ENCODE data around the gene ADAMTS12. TPM values are rescaled to one million over a fixed set of nuclear protein-coding genes. Genes with fewer than 3 reads are reported as not detected.
A peak's percentile ranks its signal among the peaks of the same experiment; 100 is the strongest.

Gene ADAMTS12
- total RNA-seq, 1 experiment from 2014 or later: not detected

DNA sequence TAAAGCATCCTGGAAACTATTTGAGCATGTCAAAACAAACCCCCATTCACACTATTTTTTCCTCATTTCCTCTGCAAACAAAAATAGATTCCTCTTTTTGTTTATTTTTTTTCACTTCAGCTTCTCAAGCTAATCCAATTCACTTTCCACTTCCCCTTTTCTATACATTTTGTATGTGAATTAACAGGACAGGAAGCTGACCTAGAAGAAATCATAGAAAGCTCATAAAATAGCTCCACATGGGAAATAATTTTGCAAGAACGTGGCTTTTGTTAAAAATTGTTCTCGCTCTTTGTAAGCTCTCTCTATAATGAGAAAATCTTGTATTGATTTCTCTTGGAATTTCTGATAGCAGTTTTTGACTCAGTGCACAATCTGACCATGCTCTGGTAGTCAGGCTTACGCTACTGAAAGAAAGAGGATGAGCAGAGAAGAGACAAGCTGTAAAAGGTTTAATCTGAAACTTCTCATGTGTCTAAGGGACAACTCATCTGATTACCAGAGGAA, 215.8 kb downstream of the ADAMTS12 start:
- in situ Hi-C loops (cut with HindIII; ENCODE audit: low pct_unique_long_range_greater_than_20kb, low sequenced_read_pairs): no loop called here
- no peak for DNase-seq (ENCODE audit: low read depth, low spot score)

DNA sequence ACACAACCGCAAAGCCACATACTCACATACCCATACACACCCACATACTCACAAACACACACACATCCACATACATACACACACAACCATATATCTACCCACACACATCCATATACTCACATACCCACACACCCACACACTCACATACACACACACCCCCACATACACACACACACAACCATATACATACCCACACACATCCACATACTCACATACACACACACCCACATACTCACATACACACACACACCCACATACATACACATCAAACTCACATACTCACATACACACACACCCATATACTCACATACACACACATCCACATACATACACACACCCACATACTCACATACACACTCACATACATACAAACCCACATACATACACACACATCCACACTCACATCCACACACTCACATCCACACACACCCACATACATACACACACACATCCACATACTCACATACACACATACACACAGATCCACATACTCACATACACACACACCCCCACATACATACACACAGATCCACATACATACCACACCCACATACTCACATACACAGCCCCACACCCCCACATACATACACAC, 220.0 kb downstream of the ADAMTS12 start:
- in situ Hi-C loops (cut with HindIII; ENCODE audit: low pct_unique_long_range_greater_than_20kb, low sequenced_read_pairs): no loop called here
- no peak for DNase-seq (ENCODE audit: low read depth, low spot score)

DNA sequence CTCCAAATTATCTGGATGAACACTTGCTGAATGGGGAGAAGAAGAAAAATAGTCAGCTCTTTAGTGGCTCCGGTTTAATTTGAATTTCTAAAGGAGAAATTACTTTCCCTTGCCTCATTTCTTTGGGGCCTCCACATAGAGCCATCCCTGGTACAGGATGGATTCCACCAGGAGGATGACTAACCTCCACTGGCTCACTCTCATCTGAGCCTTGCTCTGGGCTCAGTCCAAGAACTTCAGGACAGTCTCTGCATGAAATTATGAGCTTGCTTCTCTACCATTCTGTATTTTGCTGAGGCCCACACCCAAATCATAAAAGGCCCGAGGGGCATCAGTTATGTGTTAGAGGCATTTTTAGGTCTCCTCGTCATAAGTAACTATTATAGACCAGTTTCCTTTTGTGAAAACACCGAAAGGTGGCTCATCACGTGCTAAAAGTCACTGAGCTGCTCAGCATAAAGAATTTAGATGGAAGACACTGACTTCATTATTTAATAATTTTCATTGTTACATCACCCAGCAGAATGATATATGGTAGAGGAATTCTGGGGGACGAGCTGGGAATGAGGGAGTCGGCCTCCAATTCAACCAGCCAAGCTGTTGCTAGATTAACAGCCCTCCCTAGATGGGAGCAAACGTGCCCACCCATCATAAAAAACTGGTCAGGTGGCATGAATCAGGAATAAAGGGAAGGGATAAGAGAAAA, 228.9 kb downstream of the ADAMTS12 start:
- no peak for DNase-seq (ENCODE audit: low read depth, low spot score)
- in situ Hi-C loops (cut with HindIII; ENCODE audit: low pct_unique_long_range_greater_than_20kb, low sequenced_read_pairs): no loop called here

DNA sequence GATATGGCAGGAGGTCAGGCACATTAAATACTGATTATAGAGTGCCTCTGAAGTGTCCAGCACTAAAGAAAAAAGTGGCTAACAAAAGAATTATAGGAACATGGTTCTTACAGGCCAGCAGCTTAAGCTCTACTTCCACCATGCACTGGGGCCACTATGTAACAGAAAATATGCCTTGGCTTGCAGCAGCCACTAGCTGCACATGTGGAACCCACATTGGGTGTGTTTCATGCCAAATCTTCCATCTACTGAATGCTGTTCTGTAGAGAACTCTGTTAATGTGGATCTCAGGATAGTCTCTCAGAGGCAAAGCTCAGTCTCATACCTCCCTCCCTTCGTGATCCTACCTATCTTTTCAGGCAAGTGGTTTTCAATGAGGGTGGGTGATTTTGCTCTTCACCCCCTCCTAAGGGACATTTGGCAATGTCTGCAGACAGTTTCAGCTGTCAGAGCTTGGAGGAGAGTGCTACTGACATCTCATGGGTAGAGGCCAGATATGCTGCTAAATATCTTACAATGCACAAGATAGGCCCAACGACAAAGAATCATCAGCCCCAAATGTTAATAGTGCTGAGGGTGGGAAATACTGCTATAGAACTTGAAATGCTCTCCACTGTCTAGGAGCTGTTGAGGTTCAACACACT, 232.1 kb downstream of the ADAMTS12 start:
- in situ Hi-C loops (cut with HindIII; ENCODE audit: low pct_unique_long_range_greater_than_20kb, low sequenced_read_pairs): no loop called here
- DNase-seq (ENCODE audit: low read depth, low spot score): no peak

DNA sequence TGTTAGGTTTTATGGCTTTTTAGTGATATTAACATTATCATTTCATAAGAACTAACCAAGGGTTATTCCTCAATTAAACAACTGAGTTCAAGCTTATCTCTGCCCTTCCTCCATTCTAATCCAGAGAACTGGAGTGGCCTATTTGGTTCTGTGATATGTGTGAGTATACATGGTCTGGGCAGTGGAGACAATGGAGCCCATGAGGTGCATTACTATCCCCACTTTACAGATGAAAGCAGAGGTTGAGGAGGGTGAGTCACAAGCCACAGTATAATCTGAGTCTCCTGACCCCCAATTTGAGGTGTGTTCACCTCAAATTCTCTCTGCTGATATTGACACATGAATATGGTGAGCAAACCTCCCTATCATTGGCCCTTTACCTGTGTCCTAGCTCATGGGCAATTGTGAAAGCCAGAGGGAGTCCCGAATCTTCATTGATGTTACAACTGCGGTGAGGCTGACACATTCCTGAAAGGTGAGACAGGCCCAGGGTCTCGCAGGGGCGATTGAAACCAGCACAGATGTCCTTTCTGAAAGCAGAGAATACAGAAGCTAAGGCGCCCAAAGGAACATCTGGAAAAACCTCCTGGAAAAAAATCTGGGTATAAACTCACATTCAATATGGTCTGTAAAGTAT, 233.9 kb downstream of the ADAMTS12 start:
- no peak for DNase-seq (ENCODE audit: low read depth, low spot score)
- in situ Hi-C loops (cut with HindIII; ENCODE audit: low pct_unique_long_range_greater_than_20kb, low sequenced_read_pairs): no loop called here

DNA sequence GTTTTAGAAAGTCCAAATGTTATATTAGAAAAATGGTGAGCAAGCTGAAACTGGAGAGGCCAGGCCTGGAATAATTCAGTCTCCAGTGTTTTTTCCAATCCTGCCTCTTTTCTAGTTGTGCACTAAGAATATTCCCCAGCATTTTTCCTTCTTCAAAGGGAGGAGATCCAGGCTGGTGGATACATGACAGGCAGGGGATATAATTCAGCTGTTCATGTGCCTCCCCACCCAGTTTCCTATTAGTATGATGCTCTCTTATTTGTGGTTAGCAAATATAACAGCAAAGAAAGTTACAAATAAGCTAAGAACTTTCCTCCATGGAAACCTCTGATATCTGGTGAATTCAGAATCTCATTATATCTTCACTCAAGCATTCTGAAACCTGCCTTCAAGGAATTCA, 234.6 kb downstream of the ADAMTS12 start:
- DNase-seq (ENCODE audit: low read depth, low spot score): no peak
- in situ Hi-C loops (cut with HindIII; ENCODE audit: low pct_unique_long_range_greater_than_20kb, low sequenced_read_pairs): no loop called here

DNA sequence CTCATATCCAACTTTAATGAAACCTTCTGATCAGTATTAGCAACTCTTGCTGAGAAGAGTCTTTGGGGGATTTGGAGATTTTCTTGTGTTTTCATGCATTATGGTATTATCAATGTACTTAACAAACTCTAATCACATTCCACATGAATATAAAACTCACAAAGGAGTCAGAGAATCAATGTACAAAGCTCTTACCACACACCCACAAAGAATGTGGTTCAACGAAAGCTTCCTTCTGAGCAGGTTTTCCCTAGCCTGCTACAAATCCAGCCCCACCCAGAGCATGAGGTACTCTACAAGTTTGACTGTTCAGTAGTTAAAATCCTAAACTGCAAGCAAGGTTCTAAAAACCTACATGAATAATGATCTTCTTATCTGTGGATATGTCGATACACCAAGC, 240.9 kb downstream of the ADAMTS12 start:
- DNase-seq (ENCODE audit: low read depth, low spot score): no peak
- in situ Hi-C loops (cut with HindIII; ENCODE audit: low pct_unique_long_range_greater_than_20kb, low sequenced_read_pairs): no loop called here

DNA sequence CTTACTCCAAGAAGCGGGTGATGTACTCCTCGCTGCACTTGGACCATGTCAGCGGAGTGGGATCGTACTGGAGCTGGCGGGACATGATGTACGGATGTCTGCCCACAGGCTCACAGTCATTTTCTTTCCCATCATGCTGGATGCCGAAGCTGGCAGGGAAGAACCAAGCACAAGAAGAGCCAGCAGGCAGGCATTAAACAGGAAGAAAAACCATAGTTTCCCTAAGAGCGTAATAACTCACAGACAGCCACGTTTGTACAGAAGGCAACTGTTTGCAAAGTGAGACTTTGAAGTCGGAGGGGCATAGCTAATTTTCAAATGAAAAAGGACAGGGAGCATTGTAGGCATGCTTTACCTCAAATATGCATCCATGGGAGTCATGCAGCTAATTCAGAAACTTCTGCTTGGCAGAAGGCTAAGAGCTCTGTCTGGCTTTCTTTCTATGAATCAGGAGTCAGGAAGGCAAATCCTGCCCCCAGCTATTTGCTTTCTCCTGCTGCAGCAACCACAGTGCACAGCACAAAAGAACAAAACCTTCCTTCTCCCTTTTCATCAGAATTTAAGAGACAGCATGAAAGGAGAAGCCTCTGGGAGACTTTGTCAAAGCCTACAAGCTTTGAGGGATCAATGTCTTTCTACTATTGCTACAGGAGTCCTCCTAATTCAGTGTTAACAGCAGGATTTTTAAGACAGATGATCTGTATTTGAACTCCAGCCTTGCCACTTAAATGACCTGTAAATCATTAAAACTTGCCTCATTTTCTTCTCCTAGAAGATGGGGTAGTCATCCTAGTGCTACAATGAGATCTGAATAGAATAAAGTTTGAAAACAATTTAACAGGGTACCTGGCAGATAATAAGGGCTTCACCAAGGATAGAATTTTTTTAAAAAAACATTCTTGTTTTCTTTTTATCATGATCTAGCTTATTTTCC, 242.0 kb downstream of the ADAMTS12 start:
- DNase-seq (ENCODE audit: low read depth, low spot score): peak; percentile 61
- in situ Hi-C loops (cut with HindIII; ENCODE audit: low pct_unique_long_range_greater_than_20kb, low sequenced_read_pairs): no loop called here

DNA sequence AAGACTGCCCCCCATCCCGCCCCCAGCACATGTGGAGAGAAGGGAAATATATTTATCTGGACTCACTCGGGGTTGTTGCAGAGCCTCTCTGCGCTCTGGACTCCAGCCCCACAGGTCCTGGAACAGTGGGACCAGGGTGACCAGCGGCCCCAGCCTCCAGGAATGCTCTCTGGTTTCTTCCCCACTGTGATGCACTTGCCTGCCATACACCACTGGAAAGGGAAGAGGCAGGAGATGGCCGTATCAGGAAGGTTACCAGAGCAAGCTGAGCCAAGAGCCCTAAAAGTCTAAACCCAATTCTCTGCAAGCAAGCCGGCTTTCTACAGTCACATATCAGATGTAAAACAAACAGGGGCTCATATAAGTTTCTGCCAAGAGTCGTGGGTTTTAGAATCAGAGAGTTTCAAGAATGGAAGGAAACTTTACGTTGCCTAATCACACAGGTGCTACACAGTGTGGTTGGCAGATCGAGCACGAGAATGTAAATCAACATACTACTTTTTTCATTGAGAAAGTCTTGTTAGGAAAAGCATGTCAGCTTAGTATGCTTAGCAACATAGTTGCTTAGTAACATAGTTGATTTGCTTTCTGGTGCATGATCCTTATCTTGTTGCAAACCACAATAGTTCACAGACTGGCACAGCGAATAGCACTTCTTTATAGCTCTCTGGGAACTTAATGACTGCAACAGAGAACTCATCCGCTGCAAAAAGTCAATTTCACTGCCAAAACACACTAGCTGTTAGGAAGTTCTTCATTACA, 249.9 kb downstream of the ADAMTS12 start:
- in situ Hi-C loops (cut with HindIII; ENCODE audit: low pct_unique_long_range_greater_than_20kb, low sequenced_read_pairs): no loop called here
- no peak for DNase-seq (ENCODE audit: low read depth, low spot score)

DNA sequence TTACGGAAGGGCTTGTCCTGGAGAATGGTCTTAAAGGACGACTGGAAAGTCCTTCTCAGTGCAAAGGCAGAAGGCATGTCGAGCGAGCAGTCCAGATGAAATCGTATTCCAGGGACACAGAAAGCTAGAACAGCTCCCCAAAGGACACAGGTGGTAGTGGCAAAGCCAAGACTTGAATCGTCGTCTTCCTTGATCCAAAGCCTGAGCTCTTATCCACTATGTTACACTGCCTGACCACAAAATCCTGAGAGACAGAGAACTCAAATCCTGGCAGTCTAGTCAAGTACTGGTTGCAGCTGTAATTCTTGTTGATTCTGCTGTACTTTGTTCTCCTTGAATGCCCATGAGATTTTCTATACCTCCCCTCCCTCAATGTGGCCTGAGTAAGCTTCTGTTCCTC, 252.3 kb downstream of the ADAMTS12 start:
- no peak for DNase-seq (ENCODE audit: low read depth, low spot score)
- in situ Hi-C loops (cut with HindIII; ENCODE audit: low pct_unique_long_range_greater_than_20kb, low sequenced_read_pairs): no loop called here

DNA sequence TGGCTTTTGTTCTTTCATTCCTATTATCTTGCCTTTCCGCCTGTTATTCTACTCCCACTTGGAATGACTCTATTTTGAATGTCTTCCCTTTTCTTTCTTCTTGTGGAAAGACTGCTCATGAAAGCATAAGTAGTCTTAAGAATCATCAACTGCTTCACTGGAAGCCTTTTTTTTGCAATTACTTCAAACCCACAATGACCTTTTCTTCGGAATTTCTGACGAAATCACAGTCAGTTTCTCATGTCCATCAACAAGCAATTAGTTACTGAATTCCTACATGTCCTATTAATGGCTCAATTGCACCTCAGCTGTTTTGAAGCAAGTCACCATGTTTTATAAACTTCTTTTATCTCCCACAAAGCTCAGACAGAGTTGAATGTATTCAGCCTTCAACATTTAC, 254.8 kb downstream of the ADAMTS12 start:
- in situ Hi-C loops (cut with HindIII; ENCODE audit: low pct_unique_long_range_greater_than_20kb, low sequenced_read_pairs): no loop called here

DNA sequence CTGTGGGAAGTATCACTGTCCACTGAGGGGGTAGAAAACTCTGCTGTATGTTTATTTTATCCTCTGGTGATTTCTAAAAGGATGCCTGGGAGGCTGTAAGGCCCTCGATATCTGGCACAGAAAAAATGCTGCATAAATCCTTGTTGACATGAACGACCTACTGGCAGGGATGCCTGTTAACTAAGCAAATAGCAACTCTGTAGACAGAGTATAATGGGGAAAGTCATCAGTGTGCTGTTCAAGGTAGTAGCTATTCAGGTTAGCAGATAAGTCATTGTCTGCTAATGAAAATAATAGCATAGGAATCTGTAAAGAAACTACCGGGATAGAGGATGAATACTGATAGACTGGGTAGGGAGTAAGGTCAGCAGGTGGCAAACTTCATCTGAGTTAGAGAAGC, 256.2 kb downstream of the ADAMTS12 start:
- in situ Hi-C loops (cut with HindIII; ENCODE audit: low pct_unique_long_range_greater_than_20kb, low sequenced_read_pairs): no loop called here

More for the DNA sequence above, 254.8 kb downstream of the ADAMTS12 start:
- DNase-seq (ENCODE audit: low read depth, low spot score): peak; percentile 9

DNA sequence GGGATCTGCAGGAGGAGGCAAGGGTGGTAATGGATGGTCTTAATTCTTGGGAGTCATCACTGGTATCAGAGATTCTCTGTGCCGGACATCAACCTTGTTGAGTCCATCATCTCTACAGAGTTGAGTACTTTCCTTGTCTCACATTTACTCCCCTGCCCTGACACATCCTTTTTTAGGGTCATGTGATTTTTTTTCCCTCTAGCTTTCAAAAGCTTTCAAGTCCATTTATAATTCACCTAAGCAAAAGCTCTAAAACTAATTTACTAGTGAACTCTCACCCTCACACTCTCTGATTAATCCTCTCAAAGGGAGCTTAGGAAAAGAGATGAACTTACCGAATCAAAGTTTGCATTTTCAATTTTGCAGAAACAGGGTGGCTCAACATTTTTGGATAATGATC, 258.1 kb downstream of the ADAMTS12 start:
- in situ Hi-C loops (cut with HindIII; ENCODE audit: low pct_unique_long_range_greater_than_20kb, low sequenced_read_pairs): no loop called here
- no peak for DNase-seq (ENCODE audit: low read depth, low spot score)

More for the DNA sequence above, 256.2 kb downstream of the ADAMTS12 start:
- no peak for DNase-seq (ENCODE audit: low read depth, low spot score)

DNA sequence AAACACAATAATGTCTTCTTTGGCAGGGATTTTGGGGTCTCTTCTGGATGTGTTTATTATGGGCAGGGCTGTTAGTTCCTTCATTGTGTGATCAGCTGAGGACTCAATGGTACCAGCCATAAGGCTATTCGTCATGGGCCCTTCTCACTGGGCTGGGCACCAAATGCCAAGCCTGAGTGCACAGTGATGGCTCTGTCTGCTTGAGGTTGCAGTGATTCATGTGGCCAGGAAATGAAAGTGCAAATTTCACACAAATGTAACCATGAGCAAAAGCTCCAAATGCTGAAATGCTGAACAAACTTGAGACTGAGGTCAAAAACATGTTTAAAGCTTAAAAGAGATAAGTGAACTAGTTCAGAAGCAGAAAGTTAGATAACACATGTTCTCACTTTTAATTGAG, 260.0 kb downstream of the ADAMTS12 start:
- in situ Hi-C loops (cut with HindIII; ENCODE audit: low pct_unique_long_range_greater_than_20kb, low sequenced_read_pairs): no loop called here
- peak; percentile 67 for DNase-seq (ENCODE audit: low read depth, low spot score)

DNA sequence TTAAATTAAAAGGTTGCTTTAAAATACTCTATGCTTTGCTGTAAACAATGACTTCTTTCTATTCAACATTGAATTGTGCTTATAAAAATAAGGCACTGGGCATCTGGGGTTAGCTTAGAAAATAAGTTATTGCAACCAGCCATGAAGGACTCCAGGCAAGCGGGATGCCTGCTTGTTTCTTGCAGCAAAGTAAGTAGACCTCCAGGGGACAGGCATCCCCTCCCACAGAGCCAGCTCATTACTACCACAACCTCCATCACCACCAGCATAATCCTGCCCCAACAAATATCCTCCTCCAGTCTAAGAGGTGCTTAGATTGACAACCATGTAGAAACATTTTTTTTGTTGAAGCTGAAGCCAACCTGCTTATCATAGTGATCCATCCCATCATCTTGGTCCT, 260.7 kb downstream of the ADAMTS12 start:
- no peak for DNase-seq (ENCODE audit: low read depth, low spot score)
- in situ Hi-C loops (cut with HindIII; ENCODE audit: low pct_unique_long_range_greater_than_20kb, low sequenced_read_pairs): no loop called here

DNA sequence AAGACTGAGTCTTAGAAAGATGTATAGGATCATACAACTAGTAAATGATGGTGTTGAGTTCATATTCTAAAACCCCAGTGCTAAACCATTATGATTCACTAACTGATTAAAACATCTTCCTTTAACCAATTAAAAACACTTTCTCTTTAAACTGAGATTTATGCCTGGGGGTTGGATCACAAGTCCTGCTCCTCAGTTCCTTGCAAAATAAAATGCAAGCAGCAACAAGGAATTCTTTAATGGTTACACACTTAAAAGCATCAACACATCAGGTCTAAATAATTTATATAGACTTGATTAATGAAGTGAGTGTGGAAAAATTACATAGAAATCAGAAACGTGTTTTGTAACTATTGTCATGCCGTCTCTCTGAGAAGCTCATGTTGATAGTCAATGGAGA, 261.8 kb downstream of the ADAMTS12 start:
- no peak for DNase-seq (ENCODE audit: low read depth, low spot score)
- in situ Hi-C loops (cut with HindIII; ENCODE audit: low pct_unique_long_range_greater_than_20kb, low sequenced_read_pairs): no loop called here

DNA sequence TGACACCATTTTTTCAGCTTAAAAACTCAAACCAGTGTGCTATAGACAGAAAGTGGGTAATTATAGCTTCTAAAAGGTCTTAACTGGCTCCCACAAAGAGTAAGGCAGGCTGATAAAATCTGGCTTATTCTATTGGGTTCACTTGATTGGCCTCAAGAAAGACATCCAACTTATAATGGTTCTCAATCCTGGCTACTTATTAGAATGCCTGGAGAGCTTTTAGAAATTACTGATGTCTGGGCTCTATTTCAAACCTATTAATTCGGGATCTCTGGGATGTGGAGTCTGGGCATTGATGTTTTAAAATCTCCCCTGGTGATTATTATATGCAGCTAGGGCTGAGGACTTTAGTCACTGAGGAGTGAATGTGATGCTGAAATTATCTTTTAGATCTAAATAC, 263.0 kb downstream of the ADAMTS12 start:
- no peak for DNase-seq (ENCODE audit: low read depth, low spot score)
- in situ Hi-C loops (cut with HindIII; ENCODE audit: low pct_unique_long_range_greater_than_20kb, low sequenced_read_pairs): no loop called here
